ENCODE results near the gene CSMD2. TPM values are rescaled to one million over a fixed set of nuclear protein-coding genes. Genes with fewer than 3 reads are reported as not detected.

Gene CSMD2
- total RNA-seq, 1 donor from 2014 or later: 0.98 TPM

- no peak for TF ChIP-seq CTCF (conservative IDR thresholded peaks at IDR 0.05; ENCODE audit: low read depth, low read length)
- no peak for DNase-seq (ENCODE audit: low read depth)
- no peak overlapping the region for H3K4me3 ChIP-seq (ENCODE audit: low read depth, low read length)
These were observed 350.9 kb downstream of the CSMD2 start for GRCh38 chr1:33814166-33814565.

- H3K4me3 ChIP-seq (ENCODE audit: low read depth, low read length): no peak overlapping the region
- TF ChIP-seq CTCF (conservative IDR thresholded peaks at IDR 0.05; ENCODE audit: low read depth, low read length): no peak
- DNase-seq (ENCODE audit: low read depth): no peak
These were observed 354.5 kb downstream of the CSMD2 start for GRCh38 chr1:33810571-33810970.

GRCh38 chr1:33805988-33806387 lies 359.0 kb downstream of the CSMD2 start:
- no peak for DNase-seq (ENCODE audit: low read depth)
- TF ChIP-seq CTCF (conservative IDR thresholded peaks at IDR 0.05; ENCODE audit: low read depth, low read length): no peak
- H3K4me3 ChIP-seq (ENCODE audit: low read depth, low read length): no peak overlapping the region

GRCh38 chr1:33802268-33802667 lies 362.8 kb downstream of the CSMD2 start:
- no peak for DNase-seq (ENCODE audit: low read depth)
- H3K4me3 ChIP-seq (ENCODE audit: low read depth, low read length): no peak overlapping the region
- TF ChIP-seq CTCF (conservative IDR thresholded peaks at IDR 0.05; ENCODE audit: low read depth, low read length): no peak

- no peak for TF ChIP-seq CTCF (conservative IDR thresholded peaks at IDR 0.05; ENCODE audit: low read depth, low read length)
- H3K4me3 ChIP-seq (ENCODE audit: low read depth, low read length): no peak overlapping the region
These were observed 367.2 kb downstream of the CSMD2 start for GRCh38 chr1:33797849-33798248.

GRCh38 chr1:33792651-33793050 lies 372.4 kb downstream of the CSMD2 start:
- no peak overlapping the region for H3K4me3 ChIP-seq (ENCODE audit: low read depth, low read length)
- no peak for DNase-seq (ENCODE audit: low read depth)
- TF ChIP-seq CTCF (conservative IDR thresholded peaks at IDR 0.05; ENCODE audit: low read depth, low read length): no peak

More at GRCh38 chr1:33797849-33798248, 367.2 kb downstream of the CSMD2 start:
- no peak for DNase-seq (ENCODE audit: low read depth)

GRCh38 chr1:33792216-33792615 lies 372.8 kb downstream of the CSMD2 start:
- no peak overlapping the region for H3K4me3 ChIP-seq (ENCODE audit: low read depth, low read length)
- no peak for TF ChIP-seq CTCF (conservative IDR thresholded peaks at IDR 0.05; ENCODE audit: low read depth, low read length)
- no peak for DNase-seq (ENCODE audit: low read depth)
